GM23338 (cell line): ENCODE data around the gene CDC42BPA. TPM values are rescaled to one million over a fixed set of nuclear protein-coding genes. Genes with fewer than 3 reads are reported as not detected.

ENCODE experiments used
- ATAC-seq: fragments of 200-7000 bp; cut with Tn5 transposase; 3 replicates; pipeline ENCODE4 v1.9.1; 2020
- DNase-seq: peaks from one replicate; pipeline ENCODE4 v3.0.0-alpha.2; 2015; ENCODE audit warnings: low spot score
- H2AFZ ChIP-seq: fragments of 200-600 bp; sonication (generic); 2 replicates; pipeline ENCODE4 v1.8.0; 2016; ENCODE audit warnings: antibody characterized with exemption, mild to moderate bottlenecking, moderate library complexity
- H3F3A ChIP-seq: fragments of 200-600 bp; sonication (generic); replicated peaks from 2 replicates; pipeline ENCODE4 v1.8.0; 2017; ENCODE audit warnings: antibody characterized with exemption, mixed run types, low read depth
- H3K27ac ChIP-seq: fragments of 200-600 bp; sonication (generic); 2 replicates; pipeline ENCODE4 v1.6.1; 2016; ENCODE audit warnings: low read depth
- H3K27me3 ChIP-seq: fragments of 200-600 bp; sonication (generic); 2 replicates; pipeline ENCODE4 v1.8.0; 2016; ENCODE audit warnings: mild to moderate bottlenecking, mixed run types, moderate library complexity; ENCODE audit not compliant: insufficient read depth
- H3K36me3 ChIP-seq: fragments of 200-600 bp; sonication (generic); 2 replicates; pipeline ENCODE4 v1.8.0; 2016; ENCODE audit warnings: mild to moderate bottlenecking; ENCODE audit not compliant: insufficient read depth
- H3K4me1 ChIP-seq: fragments of 200-600 bp; sonication (generic); 2 replicates; pipeline ENCODE4 v1.8.0; 2016; ENCODE audit warnings: mild to moderate bottlenecking, moderate library complexity; ENCODE audit not compliant: insufficient read depth
- H3K4me2 ChIP-seq: fragments of 200-600 bp; sonication (generic); 2 replicates; pipeline ENCODE4 v1.7.1; 2017; ENCODE audit warnings: mixed run types
- H3K4me3 ChIP-seq: fragments of 200-600 bp; sonication (generic); 2 replicates; pipeline ENCODE4 v1.6.1; 2016; ENCODE audit warnings: mixed run types
- H3K79me2 ChIP-seq: fragments of 200-600 bp; sonication (generic); replicated peaks from 2 replicates; pipeline ENCODE4 v1.8.0; 2017; ENCODE audit warnings: mild to moderate bottlenecking; ENCODE audit not compliant: insufficient read depth
- H3K9me2 ChIP-seq: fragments of 200-600 bp; sonication (generic); 2 replicates; pipeline ENCODE4 v1.8.0; 2017; ENCODE audit not compliant: insufficient read depth
- H4K20me1 ChIP-seq: fragments of 200-600 bp; sonication (generic); replicated peaks from 2 replicates; pipeline ENCODE4 v1.8.0; 2017; ENCODE audit warnings: mild to moderate bottlenecking; ENCODE audit not compliant: insufficient read depth
- H3K27ac Mint-ChIP-seq: 2 replicates; pipeline ENCODE4 v1.8.0; 2020; ENCODE audit warnings: inconsistent platforms, mild to moderate bottlenecking, moderate library complexity, mixed read lengths
- H3K27me3 Mint-ChIP-seq: 3 replicates; pipeline ENCODE4 v1.8.0; 2022; ENCODE audit warnings: low read depth, mild to moderate bottlenecking, moderate library complexity, mixed read lengths, inconsistent platforms; ENCODE audit not compliant: insufficient read depth, poor library complexity
- H3K36me3 Mint-ChIP-seq: 3 replicates; pipeline ENCODE4 v1.8.0; 2021; ENCODE audit warnings: low read depth, mild to moderate bottlenecking, inconsistent platforms, moderate library complexity, mixed read lengths
- H3K4me1 Mint-ChIP-seq: 3 replicates; pipeline ENCODE4 v1.8.0; 2020; ENCODE audit warnings: mild to moderate bottlenecking, inconsistent platforms, mixed read lengths
- H3K4me3 Mint-ChIP-seq: 3 replicates; pipeline ENCODE4 v1.8.0; 2021; ENCODE audit warnings: moderate library complexity, mild to moderate bottlenecking, inconsistent platforms, mixed read lengths
- H3K9me3 Mint-ChIP-seq: 3 replicates; pipeline ENCODE4 v1.8.0; 2020; ENCODE audit warnings: moderate library complexity, mild to moderate bottlenecking, inconsistent platforms, mixed read lengths
- CREB1 ChIP-seq: fragments of 250-450 bp; sonication (Bioruptor Pico); IDR thresholded peaks from 2 replicates; pipeline ENCODE4 v1.5.0; 2020; ENCODE audit warnings: low read depth, mild to moderate bottlenecking, moderate library complexity
- ETS1 ChIP-seq: IDR thresholded peaks from 2 replicates; pipeline ENCODE4 v1.6.1; 2016; ENCODE audit warnings: antibody characterized with exemption
- JUNB ChIP-seq: IDR thresholded peaks from one replicate; pipeline ENCODE4 v1.6.1; 2016; ENCODE audit warnings: antibody characterized with exemption; ENCODE audit not compliant: unreplicated experiment
- NANOG ChIP-seq: IDR thresholded peaks from 2 replicates; pipeline ENCODE4 v1.6.1; 2016; ENCODE audit warnings: antibody characterized with exemption, borderline replicate concordance
- POLR2AphosphoS5 ChIP-seq: IDR thresholded peaks from 2 replicates; pipeline ENCODE4 v1.6.1; 2016; ENCODE audit warnings: antibody characterized with exemption, low read depth
- STAT1 ChIP-seq: IDR thresholded peaks from one replicate; pipeline ENCODE4 v1.6.1; 2016; ENCODE audit warnings: antibody characterized with exemption; ENCODE audit not compliant: unreplicated experiment
- ZNF462 ChIP-seq: fragments of 250-450 bp; sonication (Bioruptor Pico); IDR thresholded peaks from 2 replicates; pipeline ENCODE4 v1.5.0; 2020; ENCODE audit warnings: mild to moderate bottlenecking, moderate library complexity
- polyA plus RNA-seq: library from polyadenylated mRNA; unstranded; fragments of >200 nt; fragmentation: Nextera tagmentation; extraction: Ambion mirVana; gene quantifications from 2 replicates; pipeline ENCODE4 v1.2.1, GENCODE V29; 2016
- total RNA-seq: library from RNA; depleted of rRNA; stranded (reverse); fragments of >200 nt; shearing (Covaris generic); gene quantifications from 2 replicates; pipeline ENCODE4 v1.2.3, GENCODE V29; 2014

CDC42BPA gene
- total and polyA plus RNA-seq, 2 experiments from 2014 or later = 17.7 to 40.1 TPM

- H3F3A ChIP-seq = no peaks in the 10 kb centered on the region
- no peaks in the 10 kb centered on the region for H3K36me3 ChIP-seq
- no peaks in the 10 kb centered on the region for H3K27me3 ChIP-seq
- H4K20me1 ChIP-seq = no peaks in the 10 kb centered on the region
- H2AFZ ChIP-seq = no peak overlapping the region
- ATAC-seq = peak; percentile 94
- Mint-ChIP-seq H3K36me3 (no peaks in the 10 kb centered on the region), H3K27ac (peak overlapping the region; percentile 79), H3K4me1 (peaks cover 26% of the 10 kb centered on the region), H3K4me3 (no peak overlapping the region), H3K27me3 (peaks cover 10% of the 10 kb centered on the region), H3K9me3 (no peaks in the 10 kb centered on the region)
- peaks cover 26% of the 10 kb centered on the region; the same call in 1 of the 2 replicates for H3K9me2 ChIP-seq
- H3K4me2 ChIP-seq = peak overlapping the region; percentile 19
- no peak overlapping the region for H3K4me3 ChIP-seq
- TF ChIP-seq CREB1 (peak; percentile 38; the same call in 1 of the 2 replicates), STAT1 (no peak), JUNB (no peak), ETS1 (peak; percentile 51; the same call in 1 of the 2 replicates), POLR2AphosphoS5 (no peak), NANOG (peak; percentile 67; the same call in 1 of the 2 replicates), ZNF462 (CRISPR knock-in tag) (peak; percentile 72; the same call in 1 of the 2 replicates)
- peak; percentile 81 for DNase-seq
- peaks cover 23% of the 10 kb centered on the region for H3K4me1 ChIP-seq
- peak overlapping the region; percentile 73 for H3K27ac ChIP-seq
- H3K79me2 ChIP-seq = no peaks in the 10 kb centered on the region
These were observed 38.4 kb upstream of the CDC42BPA start for GRCh38 chr1:227356620-227357146.
